OCI-LY1 (cell line): ENCODE data around the gene NLRP9.

Experiments
- H2AFZ ChIP-seq: fragments of 200-600 bp; sonication (generic), shearing (Covaris generic); 2 replicates; pipeline ENCODE4 v1.6.0; 2014; ENCODE audit warnings: antibody characterized with exemption, mild to moderate bottlenecking, low read length
- H3F3A ChIP-seq: fragments of 200-600 bp; sonication (generic), shearing (Covaris generic); 2 replicates; pipeline ENCODE4 v1.6.0; 2014; ENCODE audit warnings: mild to moderate bottlenecking, antibody characterized with exemption, low read length, moderate library complexity; ENCODE audit not compliant: insufficient read depth
- H3K27ac ChIP-seq: fragments of 200-600 bp; sonication (generic); 2 replicates; pipeline ENCODE4 v1.5.1; 2014; ENCODE audit warnings: low read length, mixed run types, mild to moderate bottlenecking, low read depth; ENCODE audit not compliant: poor library complexity, severe bottlenecking
- H3K27me3 ChIP-seq: fragments of 200-600 bp; sonication (generic); 2 replicates; pipeline ENCODE4 v1.6.0; 2014; ENCODE audit warnings: antibody characterized with exemption, mild to moderate bottlenecking, low read length, moderate library complexity; ENCODE audit not compliant: insufficient read depth
- H3K36me3 ChIP-seq: fragments of 200-600 bp; sonication (generic); 2 replicates; pipeline ENCODE4 v1.6.1; 2014; ENCODE audit warnings: mild to moderate bottlenecking, antibody characterized with exemption, low read length, moderate library complexity, mixed read lengths; ENCODE audit not compliant: insufficient read depth
- H3K4me1 ChIP-seq: fragments of 200-600 bp; sonication (generic); 2 replicates; pipeline ENCODE4 v1.5.1; 2014; ENCODE audit warnings: mild to moderate bottlenecking, low read length, moderate library complexity; ENCODE audit not compliant: insufficient read depth, severe bottlenecking
- H3K4me2 ChIP-seq: fragments of 200-600 bp; sonication (generic), shearing (Covaris generic); 2 replicates; pipeline ENCODE4 v1.6.1; 2014; ENCODE audit warnings: low read length
- H3K4me3 ChIP-seq: fragments of 200-600 bp; sonication (generic); 2 replicates; pipeline ENCODE4 v1.5.1; 2014; ENCODE audit warnings: low read length, low read depth, mild to moderate bottlenecking, mixed read lengths; ENCODE audit not compliant: poor library complexity, severe bottlenecking
- H3K79me2 ChIP-seq: fragments of 200-600 bp; shearing (Covaris generic); 2 replicates; pipeline ENCODE4 v1.6.1; 2016; ENCODE audit warnings: mixed run types, low read length, mixed read lengths; ENCODE audit not compliant: insufficient read depth
- H3K9ac ChIP-seq: fragments of 200-600 bp; sonication (generic), shearing (Covaris generic); 2 replicates; pipeline ENCODE4 v1.6.1; 2014; ENCODE audit warnings: mild to moderate bottlenecking, low read length, mixed read lengths
- H3K9me2 ChIP-seq: fragments of 200-600 bp; sonication (generic), shearing (Covaris generic); 2 replicates; pipeline ENCODE4 v1.6.1; 2014; ENCODE audit warnings: low read depth, mild to moderate bottlenecking, low read length, mixed read lengths
- H3K9me3 ChIP-seq: fragments of 200-600 bp; shearing (Covaris generic); 2 replicates; pipeline ENCODE4 v1.6.1; 2014; ENCODE audit warnings: low read length, mixed read lengths
- H4K20me1 ChIP-seq: fragments of 200-600 bp; sonication (generic), shearing (Covaris generic); 2 replicates; pipeline ENCODE4 v1.6.0; 2016; ENCODE audit warnings: mild to moderate bottlenecking, low read length; ENCODE audit not compliant: insufficient read depth
- EZH2 ChIP-seq: fragments of 200-600 bp; sonication (generic), shearing (Covaris generic); IDR thresholded peaks from 2 replicates; pipeline ENCODE4 v1.8.0; 2017; ENCODE audit warnings: borderline replicate concordance, mixed run types, mild to moderate bottlenecking, antibody characterized with exemption, low read length, moderate library complexity, mixed read lengths
- TF ChIP-seq, protein P1 (sequence below): fragments of 200-600 bp; sonication (generic), shearing (Covaris generic); IDR thresholded peaks from 2 replicates; pipeline ENCODE4 v1.5.1; 2017; ENCODE audit warnings: mild to moderate bottlenecking, antibody characterized with exemption, low read length, moderate library complexity, mixed read lengths

NLRP9 gene

DNA sequence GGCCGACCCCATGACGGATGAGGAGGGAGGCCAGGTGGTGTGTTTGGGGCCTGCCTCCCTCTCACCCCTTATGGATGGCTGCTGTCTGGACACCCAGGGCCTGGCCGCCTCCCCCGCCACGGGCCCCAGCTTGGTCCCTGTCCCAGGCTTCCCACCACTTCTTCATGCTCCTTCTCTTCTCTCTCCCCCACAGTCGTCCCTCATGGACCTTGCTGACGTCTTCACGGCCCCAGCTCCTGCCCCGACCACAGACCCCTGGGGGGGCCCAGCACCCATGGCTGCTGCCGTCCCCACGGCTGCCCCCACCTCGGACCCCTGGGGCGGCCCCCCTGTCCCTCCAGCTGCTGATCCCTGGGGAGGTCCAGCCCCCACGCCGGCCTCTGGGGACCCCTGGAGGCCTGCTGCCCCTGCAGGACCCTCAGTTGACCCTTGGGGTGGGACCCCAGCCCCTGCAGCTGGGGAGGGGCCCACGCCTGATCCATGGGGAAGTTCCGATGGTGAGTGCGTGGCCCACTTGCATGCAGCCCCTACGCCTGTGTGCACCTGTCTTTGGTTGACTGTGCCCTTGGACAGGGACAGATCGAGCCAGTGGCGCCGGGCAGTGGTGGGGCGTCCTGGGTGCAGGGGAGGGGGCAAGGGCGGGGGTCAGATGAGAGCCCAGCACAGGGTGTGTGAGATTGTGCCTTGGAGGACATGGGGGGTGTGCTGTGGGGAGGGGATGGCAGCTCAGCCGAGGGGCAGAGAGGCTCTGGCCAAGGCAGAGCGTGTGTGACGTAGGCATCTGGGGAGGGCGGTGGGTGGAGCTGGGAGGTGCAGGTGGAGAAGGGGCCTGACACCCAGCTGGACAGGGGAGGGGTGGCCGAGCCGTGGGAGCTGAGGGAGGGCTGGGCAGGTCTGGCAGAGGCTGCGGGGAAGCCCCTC, 46.4 kb downstream of the NLRP9 start:
- H3K27ac ChIP-seq = no peak overlapping the region
- no peaks in the 10 kb centered on the region for H3K27me3 ChIP-seq
- H2AFZ ChIP-seq = no peak overlapping the region
- no peaks in the 10 kb centered on the region for H4K20me1 ChIP-seq
- no peak for TF ChIP-seq EZH2
- TF ChIP-seq, protein P1, sequence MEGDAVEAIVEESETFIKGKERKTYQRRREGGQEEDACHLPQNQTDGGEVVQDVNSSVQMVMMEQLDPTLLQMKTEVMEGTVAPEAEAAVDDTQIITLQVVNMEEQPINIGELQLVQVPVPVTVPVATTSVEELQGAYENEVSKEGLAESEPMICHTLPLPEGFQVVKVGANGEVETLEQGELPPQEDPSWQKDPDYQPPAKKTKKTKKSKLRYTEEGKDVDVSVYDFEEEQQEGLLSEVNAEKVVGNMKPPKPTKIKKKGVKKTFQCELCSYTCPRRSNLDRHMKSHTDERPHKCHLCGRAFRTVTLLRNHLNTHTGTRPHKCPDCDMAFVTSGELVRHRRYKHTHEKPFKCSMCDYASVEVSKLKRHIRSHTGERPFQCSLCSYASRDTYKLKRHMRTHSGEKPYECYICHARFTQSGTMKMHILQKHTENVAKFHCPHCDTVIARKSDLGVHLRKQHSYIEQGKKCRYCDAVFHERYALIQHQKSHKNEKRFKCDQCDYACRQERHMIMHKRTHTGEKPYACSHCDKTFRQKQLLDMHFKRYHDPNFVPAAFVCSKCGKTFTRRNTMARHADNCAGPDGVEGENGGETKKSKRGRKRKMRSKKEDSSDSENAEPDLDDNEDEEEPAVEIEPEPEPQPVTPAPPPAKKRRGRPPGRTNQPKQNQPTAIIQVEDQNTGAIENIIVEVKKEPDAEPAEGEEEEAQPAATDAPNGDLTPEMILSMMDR = no peak
- no peaks in the 10 kb centered on the region for H3K79me2 ChIP-seq
- peaks cover 94% of the 10 kb centered on the region for H3K36me3 ChIP-seq
- no peak overlapping the region for H3K4me2 ChIP-seq
- no peaks in the 10 kb centered on the region for H3K9me3 ChIP-seq
- H3K4me1 ChIP-seq = no peaks in the 10 kb centered on the region
- no peaks in the 10 kb centered on the region for H3F3A ChIP-seq
- no peak overlapping the region for H3K4me3 ChIP-seq
- no peaks in the 10 kb centered on the region for H3K9me2 ChIP-seq
- H3K9ac ChIP-seq = no peak overlapping the region

DNA sequence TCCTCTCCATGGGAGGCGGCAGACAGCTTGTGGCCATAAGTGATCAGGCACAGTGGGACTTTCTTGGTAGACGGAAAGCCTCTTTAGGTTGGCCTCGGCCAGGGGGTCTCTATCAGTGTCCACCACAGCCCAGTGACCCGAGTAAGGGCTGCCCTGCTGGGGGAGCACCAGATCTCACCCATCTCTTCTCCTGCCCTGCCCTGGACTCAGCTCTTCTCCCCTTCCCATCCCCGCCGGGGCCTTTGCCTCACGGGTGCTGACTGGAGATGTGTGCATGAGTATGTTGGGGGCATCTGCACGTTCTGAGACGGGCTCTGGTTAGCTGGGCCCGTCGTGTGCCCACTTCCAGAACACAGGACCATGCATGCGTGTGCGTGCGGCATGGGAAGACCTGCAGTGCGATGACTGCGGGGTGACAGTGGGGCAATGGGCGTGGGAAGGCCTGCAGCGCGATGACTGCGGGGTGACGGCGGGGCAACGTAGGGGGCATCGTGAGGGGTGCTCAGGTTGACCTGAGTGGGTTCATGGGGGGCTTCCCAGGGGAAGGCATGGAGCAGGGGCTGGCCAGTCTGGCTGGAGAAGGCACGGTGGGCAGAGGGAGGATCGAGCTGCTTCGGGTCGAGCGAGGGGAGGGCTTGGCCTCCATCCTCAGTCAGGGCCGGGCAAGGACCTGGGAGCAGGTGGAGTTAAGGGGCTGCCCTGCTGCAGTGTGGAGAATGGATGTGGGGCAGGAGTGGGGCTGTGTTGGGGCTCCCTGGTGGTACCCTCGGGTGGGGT, 47.2 kb downstream of the NLRP9 start:
- no peaks in the 10 kb centered on the region for H3F3A ChIP-seq
- H3K9me3 ChIP-seq = no peaks in the 10 kb centered on the region
- no peaks in the 10 kb centered on the region for H3K79me2 ChIP-seq
- no peak overlapping the region for H3K4me3 ChIP-seq
- no peaks in the 10 kb centered on the region for H4K20me1 ChIP-seq
- no peak overlapping the region for H3K4me2 ChIP-seq
- H3K4me1 ChIP-seq = no peaks in the 10 kb centered on the region
- peaks cover 91% of the 10 kb centered on the region for H3K36me3 ChIP-seq
- H3K9me2 ChIP-seq = no peaks in the 10 kb centered on the region
- H3K9ac ChIP-seq = no peak overlapping the region
- H2AFZ ChIP-seq = no peak overlapping the region
- no peaks in the 10 kb centered on the region for H3K27me3 ChIP-seq
- H3K27ac ChIP-seq = no peak overlapping the region
- TF ChIP-seq, protein P1 = no peak
- no peak for TF ChIP-seq EZH2

DNA sequence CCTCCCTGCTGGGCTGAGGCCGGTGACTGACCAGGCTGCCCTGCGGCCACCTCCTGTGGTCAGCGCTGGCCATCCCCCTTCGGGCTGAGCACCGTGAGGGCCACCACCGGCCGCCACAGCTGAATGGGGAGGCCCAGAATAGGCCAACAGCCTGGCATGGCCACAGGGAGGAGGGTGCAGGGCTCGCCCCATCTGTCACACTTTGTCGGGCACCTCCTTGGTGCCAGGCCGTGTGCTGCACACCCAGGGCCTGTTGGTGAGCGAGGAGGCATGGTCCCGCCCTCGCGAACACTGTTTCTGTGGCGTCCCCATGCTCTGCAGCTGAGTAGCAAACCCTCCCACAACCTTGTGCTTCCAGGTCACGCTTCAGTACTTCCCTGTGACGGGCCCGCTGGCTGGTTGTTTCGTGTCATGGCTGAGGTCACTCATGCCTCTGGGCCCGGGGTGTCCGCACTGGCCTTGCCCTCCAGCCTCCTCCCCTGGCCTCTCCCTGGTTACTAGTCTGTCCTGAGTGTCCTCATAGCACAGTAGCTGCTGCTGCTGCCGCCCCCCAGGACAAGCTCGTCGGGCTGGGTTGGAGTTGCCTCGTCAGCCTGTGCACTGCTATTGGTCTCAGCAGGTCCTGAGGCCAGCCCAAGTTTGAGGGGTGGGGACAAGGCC, 48.0 kb downstream of the NLRP9 start:
- peaks cover 91% of the 10 kb centered on the region for H3K36me3 ChIP-seq

More for the DNA sequence above, 48.0 kb downstream of the NLRP9 start:
- Histone ChIP-seq H3K9me3 (no peaks in the 10 kb centered on the region), H4K20me1 (no peaks in the 10 kb centered on the region), H3K27ac (no peak overlapping the region), H3F3A (no peaks in the 10 kb centered on the region), H3K4me1 (no peaks in the 10 kb centered on the region), H3K9me2 (no peaks in the 10 kb centered on the region), H2AFZ (no peak overlapping the region), H3K79me2 (no peaks in the 10 kb centered on the region), H3K4me3 (no peak overlapping the region), H3K27me3 (no peaks in the 10 kb centered on the region), H3K4me2 (no peak overlapping the region), H3K9ac (no peak overlapping the region)
- TF ChIP-seq, protein P1 = no peak
- no peak for TF ChIP-seq EZH2
